ENCODE data around the gene INPP5F.
"Not testable (repeated sequence)": the region's sequence is repeated elsewhere in the genome, so short reads cannot be mapped to it uniquely, and the experiment has no call there.

The INPP5F gene

GRCh38 chr10:119821182-119821581 is 95.3 kb downstream of the INPP5F start:
- DNase-seq: peak; percentile 45

- no peak for DNase-seq
These were observed 98.4 kb downstream of the INPP5F start for GRCh38 chr10:119824299-119824698.

GRCh38 chr10:119826771-119827170 is 100.9 kb downstream of the INPP5F start:
- no peak for DNase-seq

GRCh38 chr10:119827430-119827829 is 101.6 kb downstream of the INPP5F start:
- DNase-seq: no peak

GRCh38 chr10:119829429-119829828 is 103.6 kb downstream of the INPP5F start:
- no peak for DNase-seq

GRCh38 chr10:119830851-119831250 is 105.0 kb downstream of the INPP5F start:
- DNase-seq: no peak

- DNase-seq: no peak
These were observed 105.8 kb downstream of the INPP5F start for GRCh38 chr10:119831656-119832055.

- DNase-seq: no peak
These were observed 107.1 kb downstream of the INPP5F start for GRCh38 chr10:119832951-119833350.

GRCh38 chr10:119834188-119834587 is 108.3 kb downstream of the INPP5F start:
- peak; percentile 90 for DNase-seq

- no peak for DNase-seq
These were observed 119.8 kb downstream of the INPP5F start for GRCh38 chr10:119845656-119846055.

GRCh38 chr10:119849031-119849789 is 123.4 kb downstream of the INPP5F start:
- DNase-seq: no peak

- DNase-seq: no peak
These were observed 124.1 kb downstream of the INPP5F start for GRCh38 chr10:119849944-119850343.

- DNase-seq: no peak
These were observed 126.4 kb downstream of the INPP5F start for GRCh38 chr10:119852277-119852676.

- no peak for DNase-seq
These were observed 127.0 kb downstream of the INPP5F start for GRCh38 chr10:119852822-119853221.

GRCh38 chr10:119853574-119853973 is 127.7 kb downstream of the INPP5F start:
- no peak for DNase-seq

- DNase-seq: no peak
These were observed 132.2 kb downstream of the INPP5F start for GRCh38 chr10:119858063-119858462.

- peak; percentile 85 for DNase-seq
These were observed 133.8 kb downstream of the INPP5F start for GRCh38 chr10:119859420-119860258.

GRCh38 chr10:119860866-119861607 is 135.2 kb downstream of the INPP5F start:
- DNase-seq: no peak

GRCh38 chr10:119862524-119862923 is 136.7 kb downstream of the INPP5F start:
- DNase-seq: no peak

- DNase-seq: peak; percentile 20
These were observed 138.2 kb downstream of the INPP5F start for GRCh38 chr10:119863951-119864565.

- no peak for DNase-seq
These were observed 139.9 kb downstream of the INPP5F start for GRCh38 chr10:119865699-119866240.

GRCh38 chr10:119867317-119867716 is 141.5 kb downstream of the INPP5F start:
- no peak for DNase-seq

GRCh38 chr10:119869398-119869797 is 143.5 kb downstream of the INPP5F start:
- not testable (repeated sequence) for DNase-seq
